GM21619 (cell line): ENCODE data around the gene HIBADH.
"Not testable (repeated sequence)": the region's sequence is repeated elsewhere in the genome, so short reads cannot be mapped to it uniquely, and the experiment has no call there.

Experiments used
- ATAC-seq: cut with Tn5 transposase; IDR thresholded peaks from one replicate; pipeline ENCODE4 v1.9.1; 2021; ENCODE audit not compliant: unreplicated experiment

Gene HIBADH

DNA sequence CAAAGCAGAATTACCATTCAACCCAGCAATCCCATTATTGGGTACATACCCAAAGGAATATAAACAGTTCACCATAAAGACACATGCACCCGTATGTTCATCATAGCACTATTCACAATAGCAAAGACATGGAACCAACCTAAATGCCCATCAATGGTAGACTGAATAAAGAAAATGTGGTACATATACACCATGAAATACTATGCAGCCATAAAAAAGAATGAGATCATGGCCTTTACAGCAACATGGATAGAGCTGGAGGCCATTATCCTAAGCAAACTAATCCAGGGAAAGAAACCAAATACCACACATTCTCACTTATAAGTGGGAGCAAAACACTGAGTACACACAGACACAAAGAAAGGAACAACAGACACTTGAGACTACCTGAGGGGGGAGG is 23.6 kb downstream of the HIBADH start:
- not testable (repeated sequence) for ATAC-seq

- no peak for ATAC-seq
These were observed 26.2 kb downstream of the HIBADH start for GRCh38 chr7:27636326-27637006.

DNA sequence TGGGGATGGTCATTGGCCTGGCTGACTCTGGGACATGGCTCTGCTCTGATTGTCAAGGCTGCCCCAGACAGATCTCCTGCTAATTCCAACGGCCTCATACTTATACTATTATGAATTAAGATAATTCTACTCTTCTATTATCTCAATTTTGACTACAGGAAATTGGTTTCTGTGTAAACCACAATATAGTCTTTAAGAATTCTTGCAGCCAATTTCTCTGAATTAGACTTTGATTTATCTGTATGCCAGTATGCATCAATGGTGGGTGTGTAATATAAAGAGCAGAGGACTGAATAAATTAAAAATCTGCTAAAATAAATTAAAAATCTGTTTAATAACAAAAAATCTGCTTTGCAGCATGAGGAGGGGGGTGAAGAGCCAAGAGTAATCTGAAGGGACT is 27.0 kb downstream of the HIBADH start:
- ATAC-seq, result no peak

- no peak for ATAC-seq
These were observed 27.8 kb downstream of the HIBADH start for GRCh38 chr7:27634671-27635493.

DNA sequence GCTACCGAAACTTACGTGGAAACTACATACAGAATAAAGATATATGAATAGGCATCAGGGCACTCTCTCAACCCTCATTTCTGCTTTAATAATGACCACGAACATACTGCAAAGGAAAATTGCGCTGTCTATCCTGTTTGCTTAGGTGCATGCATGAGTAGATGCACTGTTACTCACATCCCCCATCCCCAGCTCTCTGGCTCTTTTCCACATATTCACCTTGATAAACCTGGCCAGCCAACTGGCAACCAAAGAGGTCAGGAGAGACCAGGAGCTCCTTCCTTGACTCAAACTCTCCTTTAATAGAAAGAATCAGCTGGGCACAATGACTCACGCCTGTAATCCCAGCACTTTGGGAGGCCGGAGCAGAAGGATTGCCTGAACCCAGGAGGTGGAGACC is 29.6 kb downstream of the HIBADH start:
- ATAC-seq, result no peak

DNA sequence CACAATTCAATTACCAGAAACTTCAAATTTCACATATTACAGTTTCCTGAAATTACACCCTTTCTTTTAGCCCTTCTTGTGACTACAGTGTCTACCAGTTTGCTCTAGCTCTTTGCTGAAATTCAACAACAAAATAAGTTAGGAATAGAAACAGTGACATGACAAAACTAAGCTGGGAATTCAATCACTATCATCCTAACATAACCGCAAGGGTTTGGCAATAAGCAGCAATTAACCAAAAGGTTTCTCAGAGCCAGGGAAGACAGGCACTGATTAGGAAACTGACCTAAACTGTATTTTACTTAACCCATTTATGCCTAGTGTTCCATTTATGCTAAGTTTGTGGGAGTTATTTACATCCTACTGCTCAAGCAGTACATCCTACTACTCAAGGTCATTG is 31.3 kb downstream of the HIBADH start:
- no peak for ATAC-seq

DNA sequence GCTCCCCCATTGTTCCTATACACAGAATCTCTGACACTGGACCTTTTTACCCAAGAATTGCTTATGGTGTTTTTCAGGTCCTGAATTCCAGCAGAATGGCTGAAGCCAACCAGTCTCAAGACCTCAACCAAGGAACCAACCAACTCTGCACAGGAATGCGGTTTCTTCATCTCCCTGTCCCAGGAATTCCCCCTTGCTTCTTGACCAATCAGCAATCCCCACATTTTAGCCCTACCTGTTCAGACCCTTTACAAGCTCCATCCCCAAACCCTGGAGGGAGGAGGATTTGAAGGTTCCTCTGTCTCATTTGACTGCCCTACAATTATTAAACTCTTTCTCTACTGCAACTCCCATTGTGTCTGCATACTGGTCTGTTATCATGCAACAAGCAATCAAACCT is 35.5 kb downstream of the HIBADH start:
- no peak for ATAC-seq

- no peak for ATAC-seq
These were observed 43.2 kb downstream of the HIBADH start for GRCh38 chr7:27619492-27619891.

DNA sequence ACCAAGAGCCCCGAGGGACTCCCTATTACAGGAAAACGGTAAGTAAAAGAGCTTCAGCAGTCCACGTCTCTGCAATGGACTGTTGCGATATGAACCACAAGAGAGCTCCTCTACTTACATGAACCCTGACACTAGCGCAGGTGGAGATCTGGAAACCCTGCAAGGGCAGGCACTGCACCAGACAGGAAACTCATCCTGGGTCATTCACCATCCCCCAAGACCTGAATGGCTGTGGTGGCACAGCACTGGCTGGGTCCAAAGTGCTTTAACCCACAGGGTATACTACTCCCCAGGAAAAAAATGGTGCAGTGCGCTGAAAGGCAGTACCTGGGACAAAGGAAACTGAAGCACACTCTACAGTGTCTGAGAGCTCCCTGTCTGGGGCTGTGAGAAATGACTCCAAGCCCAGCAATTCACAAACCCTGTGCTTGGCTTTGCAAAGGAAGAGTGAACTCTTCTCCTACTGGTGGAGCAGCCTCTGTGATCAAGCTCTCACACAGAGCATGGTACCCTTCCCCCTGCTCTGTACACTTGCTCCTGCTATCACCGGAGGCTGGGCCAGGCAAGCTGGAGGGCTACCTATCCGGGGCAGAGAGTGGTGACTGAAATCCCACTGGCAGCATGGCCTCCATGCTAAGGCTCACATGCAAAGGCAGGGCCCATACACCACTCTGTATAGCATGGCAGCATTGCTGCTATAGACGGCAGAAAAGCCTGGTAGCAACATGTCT is 44.9 kb downstream of the HIBADH start:
- no peak for ATAC-seq

DNA sequence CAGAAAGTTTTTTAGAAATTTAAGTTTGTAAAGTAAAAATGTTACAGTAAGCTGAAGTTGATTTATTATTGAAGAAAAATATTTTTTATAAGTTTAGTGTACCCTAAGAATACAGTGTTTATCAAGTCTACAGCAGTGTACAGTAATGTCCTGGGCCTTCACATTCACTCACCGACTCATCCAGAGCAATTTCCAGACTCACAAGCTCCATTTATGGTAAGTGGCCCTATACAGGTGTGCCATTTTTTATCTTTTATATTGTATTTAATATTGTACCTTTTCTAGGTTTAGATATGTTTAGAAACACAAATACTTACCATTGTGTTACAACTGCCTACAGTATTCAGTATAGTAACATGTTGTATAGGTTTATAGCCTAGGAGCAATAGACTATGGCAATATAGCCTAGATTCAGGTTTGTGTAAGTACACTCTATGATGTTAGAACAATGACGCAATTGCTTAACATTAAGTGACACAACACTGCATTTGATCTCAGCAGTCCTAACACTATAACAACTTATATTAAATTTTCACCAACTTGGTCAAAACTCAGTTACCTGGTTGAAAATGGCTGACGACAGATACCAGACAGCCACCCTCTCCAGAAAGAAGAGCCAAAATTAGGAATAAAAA is 45.7 kb downstream of the HIBADH start:
- ATAC-seq, result no peak

DNA sequence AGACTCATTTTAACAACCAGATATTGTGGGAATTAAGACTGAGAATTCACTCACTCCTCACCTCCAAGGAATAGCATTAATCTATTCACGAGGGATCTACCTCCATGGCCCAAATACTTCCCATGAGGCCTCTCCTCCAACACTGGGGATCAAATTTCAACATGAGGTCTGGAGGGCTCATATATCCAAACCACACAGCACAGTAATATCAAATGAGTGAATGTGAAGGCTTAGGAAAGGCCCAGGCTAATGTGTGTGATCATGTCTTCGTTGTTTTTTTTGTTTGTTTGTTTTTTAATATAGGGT is 46.5 kb downstream of the HIBADH start:
- ATAC-seq, result no peak

- ATAC-seq, result no peak
These were observed 47.1 kb downstream of the HIBADH start for GRCh38 chr7:27615420-27616185.

DNA sequence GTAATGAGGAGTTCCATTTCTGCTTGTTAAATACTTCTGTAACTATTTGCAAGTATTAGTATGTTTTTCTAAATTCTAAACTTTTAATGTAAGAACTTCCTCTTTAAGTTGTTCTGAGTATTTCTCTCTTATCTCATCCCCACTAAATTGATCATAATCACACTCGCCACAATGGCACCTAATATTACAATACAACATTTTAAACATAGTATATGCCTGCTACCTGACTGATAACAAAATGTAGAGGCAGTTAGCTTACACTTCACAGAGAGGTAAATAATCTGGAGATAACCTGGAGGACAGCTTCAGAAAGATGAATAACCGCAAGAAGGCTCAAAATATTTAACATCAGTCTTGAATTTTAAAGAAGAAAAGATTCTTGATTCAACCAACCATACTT is 48.6 kb downstream of the HIBADH start:
- ATAC-seq, result no peak

DNA sequence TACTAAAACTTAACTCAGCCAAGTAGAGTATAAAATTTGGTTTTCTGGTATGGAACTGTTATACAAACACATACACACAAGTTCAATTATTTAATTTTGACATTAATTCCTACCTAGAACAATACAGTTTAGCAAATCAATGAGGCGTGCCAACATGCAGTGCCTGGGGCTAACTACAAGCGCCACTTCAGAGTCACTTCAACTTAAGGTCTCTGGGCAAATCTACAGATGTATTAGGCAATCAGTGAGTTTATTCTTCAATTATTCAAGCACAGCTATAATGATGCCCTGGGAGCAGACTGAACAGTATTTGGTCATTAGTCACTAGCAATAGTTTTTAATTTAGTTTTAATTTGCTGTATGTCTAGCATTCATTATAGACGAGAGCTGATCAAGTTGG is 51.6 kb downstream of the HIBADH start:
- ATAC-seq, result no peak

- ATAC-seq, result no peak
These were observed 53.7 kb downstream of the HIBADH start for GRCh38 chr7:27608776-27609495.

GRCh38 chr7:27607210-27607606 is 55.5 kb downstream of the HIBADH start:
- no peak for ATAC-seq

- no peak for ATAC-seq
These were observed 56.1 kb downstream of the HIBADH start for GRCh38 chr7:27606270-27607209.

GRCh38 chr7:27605689-27606269 is 56.9 kb downstream of the HIBADH start:
- ATAC-seq, result no peak

DNA sequence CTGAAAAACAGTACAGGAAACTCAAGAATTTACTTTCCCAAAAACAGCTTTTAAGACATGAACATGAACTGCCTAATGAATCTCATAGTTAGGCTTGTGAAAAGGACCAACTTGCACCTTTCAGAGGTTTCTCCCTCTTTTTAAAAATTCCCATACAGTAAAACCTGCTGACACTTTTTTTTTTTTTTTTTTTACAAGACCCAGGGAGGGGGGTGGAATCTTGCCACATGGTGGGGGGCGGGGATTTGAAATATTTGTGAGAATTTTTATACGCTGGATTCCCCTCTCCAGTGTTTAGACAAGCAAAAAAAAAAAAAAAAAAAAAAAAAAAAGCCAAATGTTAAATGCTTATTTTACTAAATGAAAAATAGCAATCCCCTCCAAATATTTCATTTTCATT is 57.4 kb downstream of the HIBADH start:
- no peak for ATAC-seq
